Measurements from ENCODE around the gene GLIPR1. TPM values are rescaled to one million over a fixed set of nuclear protein-coding genes. Genes with fewer than 3 reads are reported as not detected.

GLIPR1 gene
- total RNA-seq, 1 experiment from 2014 or later = 0.13 TPM

- Histone ChIP-seq H3K9ac (ENCODE audit: extremely low read depth, insufficient read length, low read length) (no peak overlapping the region), H2BK12ac (ENCODE audit: insufficient read length, low read depth, low read length) (no peak overlapping the region), H3K18ac (ENCODE audit: insufficient read length, low read depth, low read length) (no peak overlapping the region), H3K9me3 (ENCODE audit: control insufficient read depth, low read depth, low read length) (no peaks in the 10 kb centered on the region), H3K56ac (ENCODE audit: insufficient read length, low read depth, low read length) (no peak overlapping the region), H3K23ac (ENCODE audit: insufficient read length, low read depth, low read length) (no peak overlapping the region), H2AFZ (ENCODE audit: low read length) (no peak overlapping the region), H3K23me2 (ENCODE audit: insufficient read length, low read depth, low read length, poor library complexity, severe bottlenecking) (no peaks in the 10 kb centered on the region), H3K27me3 (ENCODE audit: insufficient read depth, low read length) (no peaks in the 10 kb centered on the region), H3K14ac (ENCODE audit: insufficient read depth, low read length) (no peak overlapping the region), H3K4me2 (ENCODE audit: insufficient read depth, insufficient read length, low read length) (no peak overlapping the region), H3K79me2 (ENCODE audit: insufficient read depth, low read length) (no peaks in the 10 kb centered on the region), H2BK5ac (ENCODE audit: insufficient read length, low read length) (no peak overlapping the region), H3K4ac (ENCODE audit: low read depth, low read length) (no peak overlapping the region), H4K20me1 (ENCODE audit: control insufficient read depth, insufficient read depth, insufficient read length) (no peaks in the 10 kb centered on the region), H2AK5ac (ENCODE audit: insufficient read length, low read length) (no peak overlapping the region), H4K8ac (replicated peaks; ENCODE audit: insufficient read length, low read depth, low read length) (no peak overlapping the region), H3K27ac (ENCODE audit: insufficient read length, low read depth, low read length) (no peak overlapping the region), H3T11ph (ENCODE audit: low read length) (no peak overlapping the region), H4K5ac (ENCODE audit: insufficient read length, low read depth, low read length) (no peak overlapping the region), H3K4me1 (ENCODE audit: insufficient read depth, low read length) (peaks cover 2% of the 10 kb centered on the region; the same call in 1 of the 2 replicates), H2BK120ac (ENCODE audit: low read depth, low read length, poor library complexity, severe bottlenecking) (no peak overlapping the region), H2BK20ac (ENCODE audit: low read depth, low read length, poor library complexity, severe bottlenecking) (no peak overlapping the region), H2BK15ac (ENCODE audit: low read depth, low read length) (no peak overlapping the region), H3K79me1 (ENCODE audit: insufficient read depth, low read depth, low read length, poor library complexity, severe bottlenecking) (no peaks in the 10 kb centered on the region), H4K91ac (ENCODE audit: insufficient read length, low read depth, low read length) (no peak overlapping the region)
- peak overlapping the region in 2 of 3 experiments; percentile 36 to 46; a peak in 4 of 7 replicates for H3K27ac Mint-ChIP-seq
- no peak overlapping the region for H3K4me3 Mint-ChIP-seq
- H3K36me3 Mint-ChIP-seq (ENCODE audit: insufficient read depth in 1 of 3, low read depth in 3 of 3) = no peaks in the 10 kb centered on the region
- no CpG with 5 or more reads among the region's 7 CpGs for WGBS (ENCODE audit: extremely low coverage, insufficient read length, low lambda C conversion rate)
- peaks cover 13 to 20% of the 10 kb centered on the region in 2 experiments for H3K4me1 Mint-ChIP-seq
- TF ChIP-seq CTCF (conservative IDR thresholded peaks at IDR 0.05) = no peak
- DNase-seq = no peak
- no peaks in the 10 kb centered on the region for H3K27me3 Mint-ChIP-seq (ENCODE audit: low read depth)
- H3K9me3 Mint-ChIP-seq = no peaks in the 10 kb centered on the region
These were observed 9.2 kb downstream of the GLIPR1 start for GRCh38 chr12:75489613-75490210.
